Fibroblast of pulmonary artery (primary cell): ENCODE results near the gene NRROS.
A peak's percentile ranks its signal among the peaks of the same experiment; 100 is the strongest.
"Not testable (repeated sequence)": the region's sequence is repeated elsewhere in the genome, so short reads cannot be mapped to it uniquely, and the experiment has no call there.

Source experiments
- DNase-seq: peaks from one replicate; pipeline ENCODE4 v3.0.0-alpha.2; 2010; ENCODE audit warnings: low read depth
- H3K4me3 ChIP-seq: replicated peaks from 2 replicates; pipeline ENCODE4 v1.5.1; 2011; ENCODE audit warnings: low read depth, mild to moderate bottlenecking, control low read depth, low read length, moderate library complexity
- CTCF ChIP-seq: IDR thresholded peaks from 2 replicates; pipeline ENCODE4 v1.5.1; 2011; ENCODE audit warnings: mild to moderate bottlenecking, control low read depth, low read length, inconsistent platforms; ENCODE audit errors: missing control alignments

NRROS gene

GRCh38 chr3:196634224-196634623 is 5.3 kb upstream of the NRROS start:
- TF ChIP-seq CTCF = no peak
- H3K4me3 ChIP-seq = no peak overlapping the region
- DNase-seq = no peak

GRCh38 chr3:196634829-196635228 is 4.7 kb upstream of the NRROS start:
- H3K4me3 ChIP-seq = no peak overlapping the region
- TF ChIP-seq CTCF = no peak
- DNase-seq = no peak

GRCh38 chr3:196636369-196637349 is 2.8 kb upstream of the NRROS start:
- TF ChIP-seq CTCF = no peak
- no peak for DNase-seq
- no peak overlapping the region for H3K4me3 ChIP-seq

GRCh38 chr3:196637941-196638340 is 1.6 kb upstream of the NRROS start:
- DNase-seq = not testable (repeated sequence)

GRCh38 chr3:196638861-196639482 is 522 bp upstream of the NRROS start:
- DNase-seq = peak; percentile 7
- no peak for TF ChIP-seq CTCF

More at GRCh38 chr3:196637941-196638340, 1.6 kb upstream of the NRROS start:
- H3K4me3 ChIP-seq = not testable (repeated sequence)

GRCh38 chr3:196640297-196641018 is 964 bp downstream of the NRROS start:
- no peak for TF ChIP-seq CTCF
- H3K4me3 ChIP-seq = peak overlapping the region; percentile 53
- DNase-seq = no peak

More at GRCh38 chr3:196638861-196639482, 522 bp upstream of the NRROS start:
- peak overlapping the region; percentile 53 for H3K4me3 ChIP-seq
